ENCODE measurements around the gene GMIP. TPM values are rescaled to one million over a fixed set of nuclear protein-coding genes. Genes with fewer than 3 reads are reported as not detected.
"Not testable (repeated sequence)": the region's sequence is repeated elsewhere in the genome, so short reads cannot be mapped to it uniquely, and the experiment has no call there.

GMIP gene
- total and polyA plus RNA-seq, 2 donors: 3.6 to 6.2 TPM

GRCh38 chr19:19665420-19665948 lies 22.0 kb upstream of the GMIP start:
- not testable (repeated sequence) for H3K36me3 ChIP-seq (ENCODE audit: insufficient read depth); DNase-seq (ENCODE audit: extremely low spot score); H3K27ac ChIP-seq (ENCODE audit: low read depth); H3K4me3 ChIP-seq (ENCODE audit: low read depth, low read length); H3K4me1 ChIP-seq (ENCODE audit: insufficient read depth)
- 97% methylated on average over 22 of the region's 22 CpGs for whole genome bisulfite sequencing

- no peaks in the 10 kb centered on the region for H3K4me1 ChIP-seq (ENCODE audit: insufficient read depth)
- H3K27ac ChIP-seq (ENCODE audit: low read depth): peak within 1 kb of the TSS; percentile 84
- DNase-seq (ENCODE audit: extremely low spot score): peak; percentile 94
- under 1% methylated on average over 85 of the region's 85 CpGs for WGBS
- peaks cover 2% of the 10 kb centered on the region for H3K36me3 ChIP-seq (ENCODE audit: insufficient read depth)
- peak within 1 kb of the TSS; percentile 81 for H3K4me3 ChIP-seq (ENCODE audit: low read depth, low read length)
Measured at GRCh38 chr19:19663256-19664120, 20.0 kb upstream of the GMIP start, which contains the start of gene ATP13A1. ATP13A1 (minus strand) TSS chr19:19663676; CDS start chr19:19663666, 10 bp downstream.

- 6% methylated on average over 17 of the region's 17 CpGs for WGBS
- Histone ChIP-seq H3K4me3 (ENCODE audit: low read depth, low read length) (peak overlapping the region; percentile 81), H3K27ac (ENCODE audit: low read depth) (peak overlapping the region; percentile 11), H3K36me3 (ENCODE audit: insufficient read depth) (peaks cover 2% of the 10 kb centered on the region), H3K4me1 (ENCODE audit: insufficient read depth) (no peaks in the 10 kb centered on the region)
- DNase-seq (ENCODE audit: extremely low spot score): no peak
Measured at GRCh38 chr19:19662871-19663255, 19.4 kb upstream of the GMIP start.

GRCh38 chr19:19662344-19662743 lies 18.9 kb upstream of the GMIP start:
- WGBS: 75% methylated on average over 8 of the region's 8 CpGs

GRCh38 chr19:19661675-19662251 lies 18.3 kb upstream of the GMIP start:
- H3K4me1 ChIP-seq (ENCODE audit: insufficient read depth): no peaks in the 10 kb centered on the region
- no peak overlapping the region for H3K27ac ChIP-seq (ENCODE audit: low read depth)
- WGBS: 78% methylated on average over 18 of the region's 18 CpGs
- H3K4me3 ChIP-seq (ENCODE audit: low read depth, low read length): no peak overlapping the region
- H3K36me3 ChIP-seq (ENCODE audit: insufficient read depth): peaks cover 2% of the 10 kb centered on the region
- DNase-seq (ENCODE audit: extremely low spot score): no peak

More at GRCh38 chr19:19662344-19662743, 18.9 kb upstream of the GMIP start:
- Histone ChIP-seq H3K4me3 (ENCODE audit: low read depth, low read length) (peak overlapping the region; percentile 81), H3K36me3 (ENCODE audit: insufficient read depth) (peaks cover 2% of the 10 kb centered on the region), H3K27ac (ENCODE audit: low read depth) (no peak overlapping the region), H3K4me1 (ENCODE audit: insufficient read depth) (no peaks in the 10 kb centered on the region)
- DNase-seq (ENCODE audit: extremely low spot score): no peak

- WGBS: 84% methylated on average over 10 of the region's 10 CpGs
- Histone ChIP-seq H3K4me3 (ENCODE audit: low read depth, low read length) (no peak overlapping the region), H3K4me1 (ENCODE audit: insufficient read depth) (no peaks in the 10 kb centered on the region), H3K36me3 (ENCODE audit: insufficient read depth) (peaks cover 2% of the 10 kb centered on the region), H3K27ac (ENCODE audit: low read depth) (no peak overlapping the region)
- DNase-seq (ENCODE audit: extremely low spot score): no peak
Measured at GRCh38 chr19:19661141-19661674, 17.8 kb upstream of the GMIP start.

GRCh38 chr19:19659646-19660245 lies 16.3 kb upstream of the GMIP start:
- H3K36me3 ChIP-seq (ENCODE audit: insufficient read depth): peaks cover 12% of the 10 kb centered on the region
- no peak overlapping the region for H3K27ac ChIP-seq (ENCODE audit: low read depth)
- DNase-seq (ENCODE audit: extremely low spot score): no peak
- no peaks in the 10 kb centered on the region for H3K4me1 ChIP-seq (ENCODE audit: insufficient read depth)
- 87% methylated on average over 17 of the region's 17 CpGs for WGBS
- no peak overlapping the region for H3K4me3 ChIP-seq (ENCODE audit: low read depth, low read length)

GRCh38 chr19:19657397-19657783 lies 13.9 kb upstream of the GMIP start:
- 67% methylated on average over 10 of the region's 10 CpGs for WGBS
- no peak overlapping the region for H3K4me3 ChIP-seq (ENCODE audit: low read depth, low read length)
- H3K4me1 ChIP-seq (ENCODE audit: insufficient read depth): no peaks in the 10 kb centered on the region
- DNase-seq (ENCODE audit: extremely low spot score): no peak
- H3K27ac ChIP-seq (ENCODE audit: low read depth): no peak overlapping the region
- peaks cover 18% of the 10 kb centered on the region for H3K36me3 ChIP-seq (ENCODE audit: insufficient read depth)

GRCh38 chr19:19656451-19657396 lies 13.3 kb upstream of the GMIP start:
- Histone ChIP-seq H3K36me3 (ENCODE audit: insufficient read depth) (peaks cover 18% of the 10 kb centered on the region), H3K4me3 (ENCODE audit: low read depth, low read length) (no peak overlapping the region), H3K4me1 (ENCODE audit: insufficient read depth) (no peaks in the 10 kb centered on the region), H3K27ac (ENCODE audit: low read depth) (no peak overlapping the region)
- no peak for DNase-seq (ENCODE audit: extremely low spot score)
- 94% methylated on average over 33 of the region's 33 CpGs for WGBS

GRCh38 chr19:19655641-19656343 lies 12.3 kb upstream of the GMIP start:
- WGBS: 91% methylated on average over 27 of the region's 27 CpGs
- H3K27ac ChIP-seq (ENCODE audit: low read depth): no peak overlapping the region
- H3K4me1 ChIP-seq (ENCODE audit: insufficient read depth): no peaks in the 10 kb centered on the region
- DNase-seq (ENCODE audit: extremely low spot score): no peak
- no peak overlapping the region for H3K4me3 ChIP-seq (ENCODE audit: low read depth, low read length)
- peaks cover 18% of the 10 kb centered on the region for H3K36me3 ChIP-seq (ENCODE audit: insufficient read depth)

GRCh38 chr19:19655051-19655594 lies 11.7 kb upstream of the GMIP start:
- WGBS: 96% methylated on average over 22 of the region's 22 CpGs

GRCh38 chr19:19654441-19654840 lies 11.0 kb upstream of the GMIP start:
- no peak for DNase-seq (ENCODE audit: extremely low spot score)
- Histone ChIP-seq H3K4me1 (ENCODE audit: insufficient read depth) (no peaks in the 10 kb centered on the region), H3K4me3 (ENCODE audit: low read depth, low read length) (no peak overlapping the region), H3K27ac (ENCODE audit: low read depth) (no peak overlapping the region), H3K36me3 (ENCODE audit: insufficient read depth) (peaks cover 17% of the 10 kb centered on the region)
- WGBS: 94% methylated on average over 15 of the region's 15 CpGs

More at GRCh38 chr19:19655051-19655594, 11.7 kb upstream of the GMIP start:
- H3K4me3 ChIP-seq (ENCODE audit: low read depth, low read length): no peak overlapping the region
- H3K27ac ChIP-seq (ENCODE audit: low read depth): no peak overlapping the region
- peaks cover 18% of the 10 kb centered on the region for H3K36me3 ChIP-seq (ENCODE audit: insufficient read depth)
- no peak for DNase-seq (ENCODE audit: extremely low spot score)
- no peaks in the 10 kb centered on the region for H3K4me1 ChIP-seq (ENCODE audit: insufficient read depth)

Measured in urinary bladder (tissue), 4 donors.